ENCODE data around the gene MYO3A. TPM values are rescaled to one million over a fixed set of nuclear protein-coding genes. Genes with fewer than 3 reads are reported as not detected.

The MYO3A gene
- total and polyA plus RNA-seq, 2 donors (not counting 3 experiments of a cell fraction or from before 2014, with no cell fraction given) = not detected

- intact Hi-C loops (cut with micrococcal nuclease) = no loop called here
- H3K36me3 ChIP-seq (ENCODE audit: control insufficient read depth in 2 of 2, extremely low read depth in 1 of 2, insufficient read depth in 2 of 2, low read length in 2 of 2) = no peaks in the 10 kb centered on the region
- no peaks in the 10 kb centered on the region for H3K4me1 ChIP-seq (ENCODE audit: control insufficient read depth, extremely low read depth, insufficient read depth, low read length)
- FAIRE-seq (no peak), DNase-seq (ENCODE audit: low read depth, low spot score) (no peak)
- H3K27me3 ChIP-seq (ENCODE audit: control insufficient read depth in 2 of 2, insufficient read depth in 2 of 2, low read length in 2 of 2) = no peaks in the 10 kb centered on the region
- H3K4me2 ChIP-seq (ENCODE audit: insufficient read depth, low read length) = no peak overlapping the region
- no peak overlapping the region for H3K4me3 ChIP-seq (replicated peaks in 1 of 3; ENCODE audit: insufficient read depth in 1 of 3, low read depth in 1 of 3, low read length in 3 of 3)
- dilution Hi-C loops (cut with MboI; ENCODE audit: extremely low pct_ligation_motif_present, low sequenced_read_pairs) = no loop called here
- no peak overlapping the region for H2AFZ ChIP-seq (ENCODE audit: low read depth, low read length)
- no peaks in the 10 kb centered on the region for H4K20me1 ChIP-seq (replicated peaks; ENCODE audit: control insufficient read depth, extremely low read depth, insufficient read depth, low read length)
- ChIA-PET CTCF (no interaction called here), POLR2A (no interaction called here)
- H3K9ac ChIP-seq (replicated peaks; ENCODE audit: extremely low read depth, insufficient read depth, low read length) = no peak overlapping the region
- no peak for TF ChIP-seq MAX (IDR thresholded peaks at IDR 0.05; ENCODE audit: insufficient read depth, insufficient read length)
- TF ChIP-seq JUN (IDR thresholded peaks at IDR 0.05; ENCODE audit: borderline replicate concordance, insufficient read depth, insufficient read length, low read depth) = no peak
- TF ChIP-seq EZH2 (IDR thresholded peaks at IDR 0.05; ENCODE audit: borderline replicate concordance, low read depth, low read length, severe bottlenecking) = no peak
- TF ChIP-seq FOS (IDR thresholded peaks at IDR 0.05; ENCODE audit: borderline replicate concordance, insufficient read depth, low read length) = no peak
- no peak for TF ChIP-seq GATA2 (IDR thresholded peaks at IDR 0.05; ENCODE audit: insufficient read depth, insufficient read length, low read depth, low read length)
- TF ChIP-seq POLR2AphosphoS5 (IDR thresholded peaks at IDR 0.05; ENCODE audit: insufficient read depth, low read depth, low read length) = no peak
- TF ChIP-seq MYC (IDR thresholded peaks at IDR 0.05; ENCODE audit: low read depth, low read length) = no peak
- TF ChIP-seq POLR2A (IDR thresholded peaks at IDR 0.05; ENCODE audit: low read depth, low read length) = no peak
- no peak for TF ChIP-seq CTCF (IDR thresholded peaks at IDR 0.05; ENCODE audit: extremely low read depth in 1 of 2, insufficient read depth in 1 of 2, low read depth in 1 of 2, low read length in 2 of 2)
- H3K27ac ChIP-seq (ENCODE audit: insufficient read depth, low read depth, low read length) = no peak overlapping the region
- no TSS peak for BruUV-seq (replicated peaks)
- H3K9me3 ChIP-seq (replicated peaks; ENCODE audit: control insufficient read depth, insufficient read depth, low read length) = peaks cover 2% of the 10 kb centered on the region
- H3K9me1 ChIP-seq (replicated peaks; ENCODE audit: control insufficient read depth, extremely low read depth, insufficient read depth, low read length) = no peaks in the 10 kb centered on the region
- no peaks in the 10 kb centered on the region for H3K79me2 ChIP-seq (ENCODE audit: control insufficient read depth, insufficient read depth, low read length)
Measured at GRCh38 chr10:26024303-26024702, 90.3 kb downstream of the MYO3A start.

All from endothelial cell of umbilical vein (primary cell).